ENCODE measurements around the gene KIRREL3.

The KIRREL3 gene

DNA sequence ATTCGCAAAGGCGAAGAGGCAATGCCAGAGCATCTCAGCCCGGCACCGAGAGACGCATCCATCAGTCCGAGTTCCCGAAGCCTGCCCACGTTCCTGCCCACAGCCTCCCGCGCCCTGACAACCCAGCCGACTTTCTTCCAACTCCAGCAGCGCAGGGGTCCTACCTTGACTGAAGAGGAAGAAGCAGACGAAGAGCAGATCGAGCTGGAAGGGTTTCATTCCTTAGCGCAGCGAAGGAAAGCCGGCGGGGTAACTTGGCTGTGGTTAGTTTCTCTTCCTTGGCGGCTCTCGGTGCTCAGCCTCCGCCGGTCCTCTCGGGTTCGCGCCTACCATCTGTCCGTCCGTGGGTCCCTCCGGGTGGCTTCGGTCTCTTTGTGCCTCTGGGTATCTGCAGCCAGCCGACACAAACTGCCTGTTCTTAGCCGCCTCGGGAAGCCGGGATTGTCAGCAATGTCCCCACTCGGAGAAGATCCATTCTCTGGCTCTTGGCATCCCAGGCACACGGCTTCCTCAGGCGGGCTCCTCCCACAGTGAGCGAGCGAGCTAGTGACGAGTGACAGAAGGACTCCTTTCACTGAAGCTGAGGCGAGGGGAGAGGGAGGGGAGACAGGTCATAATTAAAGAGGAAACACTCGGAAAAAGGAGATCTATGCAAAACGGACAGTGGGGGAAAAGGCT, at the start of gene KIRREL3:
Gene KIRREL3, minus strand, starts transcription at position 480 of the 678 bp plus-strand sequence.
- DNase-seq (ENCODE audit: insufficient read length, low spot score), result no peak
- TF ChIP-seq POLR2A (IDR thresholded peaks at IDR 0.05; ENCODE audit: low read depth, low read length), result 0 out of 2 replicates have a peak, but pooled peaks have one; percentile 6
- no peak for FAIRE-seq

DNA sequence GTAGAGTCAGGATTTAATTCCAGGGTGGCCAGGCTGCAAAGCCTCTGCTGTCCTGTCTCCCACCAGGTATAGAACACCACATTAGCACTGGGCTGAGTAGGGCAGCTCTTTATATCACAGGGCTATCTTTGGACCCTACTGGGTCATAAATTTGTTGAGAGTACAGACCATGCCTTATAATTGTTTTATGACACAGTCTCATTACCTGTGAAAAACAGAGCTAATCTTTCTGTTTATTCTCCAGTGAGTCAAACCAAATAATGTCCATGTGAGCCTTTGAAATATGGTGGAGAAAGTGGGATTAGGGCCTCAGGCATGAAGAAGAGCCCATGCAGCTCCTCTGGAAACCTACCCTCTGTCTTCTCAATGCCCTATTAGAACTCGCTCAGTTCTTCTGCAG, 49.6 kb upstream of the KIRREL3 start:
- DNase-seq (ENCODE audit: insufficient read length, low spot score), result no peak
- FAIRE-seq, result no peak
- TF ChIP-seq POLR2A (IDR thresholded peaks at IDR 0.05; ENCODE audit: low read depth, low read length), result no peak

DNA sequence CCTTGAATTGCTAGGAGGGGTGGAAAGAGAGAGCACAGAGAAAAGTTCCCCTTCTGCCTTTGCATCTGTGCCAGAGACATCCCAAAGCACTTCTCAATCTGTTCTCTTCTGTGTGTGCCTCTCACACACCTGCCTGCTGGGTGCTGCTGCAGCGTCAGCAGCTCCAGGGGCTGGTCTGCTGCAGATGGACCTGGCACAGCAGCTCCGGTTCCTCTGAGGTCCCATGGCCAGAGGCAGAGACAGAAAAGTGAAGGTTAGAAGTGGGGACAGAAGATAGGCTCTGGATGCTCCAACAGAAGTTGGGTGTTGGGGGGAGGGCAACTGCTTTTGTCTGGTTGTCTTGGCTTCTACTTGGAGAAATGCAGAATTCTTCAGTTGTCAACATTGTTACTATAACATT, 48.9 kb upstream of the KIRREL3 start:
- no peak for DNase-seq (ENCODE audit: insufficient read length, low spot score)
- no peak for FAIRE-seq
- TF ChIP-seq POLR2A (IDR thresholded peaks at IDR 0.05; ENCODE audit: low read depth, low read length), result no peak

DNA sequence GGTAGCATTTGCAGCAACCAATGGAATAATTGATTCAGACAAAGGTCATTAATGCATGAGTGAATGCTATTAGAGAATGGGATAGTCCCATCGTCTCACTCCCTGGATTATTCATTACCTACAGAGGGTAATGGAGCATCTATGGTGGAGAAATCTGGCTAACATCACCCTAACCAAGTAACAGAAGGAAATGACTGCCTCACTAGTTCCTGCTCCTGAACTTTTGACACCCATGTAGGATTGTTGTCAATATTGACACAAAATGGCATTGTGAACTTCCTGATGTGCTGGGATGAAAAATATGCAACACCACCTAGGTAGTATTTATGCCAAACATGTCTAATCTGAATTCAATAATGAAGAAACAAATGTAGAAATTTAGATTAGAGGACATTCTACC, 44.0 kb upstream of the KIRREL3 start:
- no peak for TF ChIP-seq POLR2A (IDR thresholded peaks at IDR 0.05; ENCODE audit: low read depth, low read length)
- DNase-seq (ENCODE audit: insufficient read length, low spot score) (no peak), FAIRE-seq (no peak)

DNA sequence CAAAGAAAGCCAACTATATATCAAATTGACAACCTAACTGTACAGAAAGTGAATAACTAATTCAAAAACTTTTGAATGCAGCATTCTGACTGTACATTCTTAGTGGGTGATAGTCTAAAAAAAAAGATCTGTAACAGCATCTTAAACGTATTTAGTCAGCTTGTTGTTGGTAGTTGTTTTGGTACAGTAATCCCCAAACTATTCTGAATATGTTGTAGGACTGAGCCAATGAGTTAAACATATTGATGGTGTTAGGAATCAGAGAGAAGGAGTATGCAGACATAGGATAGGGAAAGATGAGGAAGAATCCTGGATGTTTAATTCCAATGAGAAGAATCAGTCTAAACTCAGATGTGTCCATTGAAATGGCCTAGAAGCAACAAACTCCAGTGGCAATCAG, 41.9 kb upstream of the KIRREL3 start:
- no peak for TF ChIP-seq POLR2A (IDR thresholded peaks at IDR 0.05; ENCODE audit: low read depth, low read length)

DNA sequence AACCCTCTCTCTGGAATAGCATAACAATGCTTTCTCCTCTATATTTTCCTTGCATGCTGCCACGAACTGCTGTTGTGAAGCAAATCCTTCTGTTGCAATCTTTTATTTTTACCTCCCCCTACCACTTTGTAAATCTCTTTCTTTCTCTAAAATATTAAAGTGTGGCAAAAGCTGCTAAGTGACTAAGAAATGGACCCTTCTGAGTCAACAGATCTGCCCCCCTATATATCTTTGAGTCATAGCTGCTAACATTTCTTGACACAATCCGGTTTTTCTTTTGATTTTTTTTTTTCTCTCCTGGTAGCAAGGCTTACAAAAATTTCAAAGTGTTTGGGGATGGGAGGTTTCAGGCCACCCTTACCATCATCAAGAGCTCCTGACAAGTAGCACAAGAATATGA, 39.0 kb upstream of the KIRREL3 start:
- no peak for TF ChIP-seq POLR2A (IDR thresholded peaks at IDR 0.05; ENCODE audit: low read depth, low read length)
- FAIRE-seq (no peak), DNase-seq (ENCODE audit: insufficient read length, low spot score) (no peak)

More for the DNA sequence above, 41.9 kb upstream of the KIRREL3 start:
- peak; percentile 83 for FAIRE-seq
- peak; percentile 15 for DNase-seq (ENCODE audit: insufficient read length, low spot score)

DNA sequence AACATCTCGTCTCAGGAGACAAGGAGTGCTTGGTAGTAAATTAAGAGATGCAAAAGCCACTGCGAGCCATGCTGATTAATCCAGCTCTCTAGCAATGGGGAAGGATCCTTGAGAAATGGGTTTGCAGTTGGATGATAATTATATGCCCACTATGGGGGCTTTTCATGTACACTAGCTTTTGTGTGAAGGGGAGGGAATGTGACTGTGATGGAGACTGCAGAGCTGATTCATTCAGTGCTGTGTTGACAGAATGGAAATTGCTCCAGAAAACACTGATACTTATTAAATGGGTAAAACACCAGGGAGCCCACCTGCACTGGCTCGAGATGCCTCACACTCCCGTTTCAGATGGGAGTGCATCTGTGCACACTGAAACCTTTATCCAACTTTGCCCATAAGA, 37.0 kb upstream of the KIRREL3 start:
- no peak for DNase-seq (ENCODE audit: insufficient read length, low spot score)
- FAIRE-seq, result no peak
- no peak for TF ChIP-seq POLR2A (IDR thresholded peaks at IDR 0.05; ENCODE audit: low read depth, low read length)

DNA sequence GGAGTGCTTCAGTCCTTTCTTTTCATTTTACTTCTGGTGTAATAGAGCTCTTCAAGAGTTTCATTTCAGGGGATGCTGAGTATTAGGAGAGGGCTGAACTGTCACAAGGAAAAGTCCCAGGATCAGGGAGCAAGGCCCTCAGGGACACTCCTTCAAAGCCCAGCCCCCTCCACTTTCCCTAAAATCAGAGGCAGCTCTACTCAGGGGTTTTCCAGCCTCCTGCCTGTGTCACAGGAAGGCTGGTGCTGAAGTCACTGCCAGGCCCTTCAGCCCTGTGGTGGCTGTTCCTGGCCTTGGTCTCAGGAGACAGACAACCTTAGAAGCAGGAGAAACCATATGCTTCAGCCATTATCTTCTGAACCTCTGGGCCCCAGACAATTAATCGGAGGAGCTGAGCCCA, 36.4 kb upstream of the KIRREL3 start:
- no peak for TF ChIP-seq POLR2A (IDR thresholded peaks at IDR 0.05; ENCODE audit: low read depth, low read length)
- no peak for FAIRE-seq
- no peak for DNase-seq (ENCODE audit: insufficient read length, low spot score)

DNA sequence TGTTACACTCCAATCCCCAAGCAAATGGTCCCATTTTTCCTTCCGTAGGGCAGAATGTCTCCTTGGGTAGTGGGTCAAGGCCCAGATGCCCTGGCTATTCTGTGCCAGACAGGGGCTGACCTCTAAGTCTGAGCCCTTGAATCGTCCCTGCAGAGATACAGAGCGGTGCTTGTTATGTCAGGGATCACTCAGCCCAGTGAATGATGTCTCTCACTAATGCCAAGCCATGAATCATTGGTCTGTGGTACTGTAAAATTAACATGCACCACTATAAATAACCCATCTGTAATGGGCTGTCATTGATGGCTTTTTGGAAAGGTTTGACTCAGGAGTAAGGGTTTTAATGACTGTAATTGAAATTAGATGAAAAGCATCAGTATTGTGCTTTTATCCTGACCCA, 35.3 kb upstream of the KIRREL3 start:
- FAIRE-seq (no peak), DNase-seq (ENCODE audit: insufficient read length, low spot score) (no peak)
- no peak for TF ChIP-seq POLR2A (IDR thresholded peaks at IDR 0.05; ENCODE audit: low read depth, low read length)

DNA sequence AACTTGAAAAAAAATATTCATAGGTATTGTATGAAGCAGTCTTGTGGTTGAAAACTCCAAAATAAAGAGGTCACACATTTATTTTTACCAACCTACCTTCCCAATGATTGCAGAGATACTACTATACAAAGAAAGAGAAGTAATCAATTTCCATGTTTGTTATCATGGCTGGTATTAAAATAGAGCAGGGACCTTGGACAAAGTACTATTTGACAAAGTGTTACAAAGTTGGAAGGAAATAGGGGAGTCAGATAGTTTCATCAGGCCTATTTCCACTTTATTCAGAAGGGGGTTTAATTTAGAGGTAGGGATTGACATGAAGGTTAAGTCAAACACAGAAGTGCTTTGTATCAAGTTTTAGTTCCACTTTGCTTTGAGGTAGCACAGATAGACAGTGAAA, 34.4 kb upstream of the KIRREL3 start:
- DNase-seq (ENCODE audit: insufficient read length, low spot score) (no peak), FAIRE-seq (no peak)
- no peak for TF ChIP-seq POLR2A (IDR thresholded peaks at IDR 0.05; ENCODE audit: low read depth, low read length)

DNA sequence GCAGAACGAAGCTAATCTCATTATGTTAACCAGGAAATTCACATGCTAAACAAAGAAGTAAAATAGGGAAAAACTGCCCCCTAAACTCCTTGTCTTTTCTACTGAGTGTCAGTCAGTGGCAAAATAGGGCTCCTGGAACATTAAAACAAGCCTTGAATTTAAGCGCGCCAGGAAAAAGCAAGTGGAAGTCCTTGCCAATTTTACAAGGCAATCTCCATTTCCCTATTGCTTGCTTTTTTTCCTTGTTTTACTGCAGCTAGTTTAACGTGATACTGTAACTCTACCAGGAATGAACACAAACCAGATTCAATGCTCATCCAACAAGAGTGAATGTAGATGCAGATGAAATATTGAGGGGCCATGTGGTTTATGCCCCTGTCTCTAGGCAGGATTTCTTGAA, 28.1 kb upstream of the KIRREL3 start:
- no peak for FAIRE-seq

DNA sequence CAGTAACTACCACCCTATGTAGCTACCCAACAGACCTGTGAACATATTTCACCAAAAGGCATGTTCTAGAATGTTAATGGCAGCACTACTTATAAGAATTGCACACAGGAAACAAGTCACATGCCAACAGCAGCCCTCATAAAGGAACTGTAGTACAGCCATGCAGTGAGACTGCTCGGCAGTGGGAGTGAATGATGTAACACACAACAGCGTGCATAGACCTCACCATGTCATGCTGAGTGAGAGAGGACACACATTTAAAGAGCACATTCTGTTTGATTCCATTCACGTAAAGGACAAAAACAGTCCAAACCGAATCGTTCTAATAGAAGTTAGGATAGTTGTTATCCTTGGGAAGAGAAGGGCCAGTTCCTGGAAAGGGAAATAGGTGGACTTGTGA, 27.2 kb upstream of the KIRREL3 start:
- no peak for TF ChIP-seq POLR2A (IDR thresholded peaks at IDR 0.05; ENCODE audit: low read depth, low read length)
- DNase-seq (ENCODE audit: insufficient read length, low spot score) (no peak), FAIRE-seq (no peak)

More for the DNA sequence above, 28.1 kb upstream of the KIRREL3 start:
- no peak for TF ChIP-seq POLR2A (IDR thresholded peaks at IDR 0.05; ENCODE audit: low read depth, low read length)
- no peak for DNase-seq (ENCODE audit: insufficient read length, low spot score)

DNA sequence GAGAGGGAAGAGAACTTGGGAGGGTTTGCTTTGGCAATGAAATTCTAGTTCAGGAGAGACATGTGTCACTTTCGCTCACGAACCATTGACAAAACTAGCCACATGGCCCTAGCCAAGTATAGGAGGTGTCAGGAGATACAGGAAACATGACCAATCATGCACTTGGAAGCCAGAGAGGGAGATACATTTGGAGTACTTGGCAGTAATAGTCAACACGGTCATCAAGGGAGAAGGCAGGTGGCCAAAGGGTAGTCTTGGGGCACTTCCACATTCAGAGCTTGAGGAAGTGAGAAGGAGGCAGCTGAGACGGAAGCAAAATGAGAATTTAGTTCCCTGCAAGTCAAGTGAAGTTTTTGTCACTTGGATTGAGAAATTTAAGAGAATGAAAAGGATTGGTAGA, 26.4 kb upstream of the KIRREL3 start:
- no peak for TF ChIP-seq POLR2A (IDR thresholded peaks at IDR 0.05; ENCODE audit: low read depth, low read length)
- no peak for DNase-seq (ENCODE audit: insufficient read length, low spot score)
- no peak for FAIRE-seq

DNA sequence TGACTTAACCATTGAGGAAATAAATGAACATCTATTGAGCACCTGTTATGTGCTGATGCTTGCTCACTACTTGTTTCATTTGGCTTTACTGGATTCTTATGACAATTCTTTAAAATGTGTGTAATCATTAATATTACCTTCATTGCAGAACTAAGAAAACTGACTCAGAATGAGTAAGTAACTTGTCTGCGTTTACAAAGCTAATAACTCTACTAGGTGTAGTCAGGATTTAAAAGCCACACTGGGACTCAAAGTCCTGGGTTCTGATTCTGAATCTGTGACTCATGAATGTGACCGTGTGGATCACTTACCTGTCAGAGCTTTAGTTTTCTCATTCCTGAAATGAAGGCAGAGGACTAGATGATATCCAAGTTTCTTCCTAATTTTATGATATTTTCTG, 23.4 kb upstream of the KIRREL3 start:
- TF ChIP-seq POLR2A (IDR thresholded peaks at IDR 0.05; ENCODE audit: low read depth, low read length), result no peak
- DNase-seq (ENCODE audit: insufficient read length, low spot score) (no peak), FAIRE-seq (no peak)

DNA sequence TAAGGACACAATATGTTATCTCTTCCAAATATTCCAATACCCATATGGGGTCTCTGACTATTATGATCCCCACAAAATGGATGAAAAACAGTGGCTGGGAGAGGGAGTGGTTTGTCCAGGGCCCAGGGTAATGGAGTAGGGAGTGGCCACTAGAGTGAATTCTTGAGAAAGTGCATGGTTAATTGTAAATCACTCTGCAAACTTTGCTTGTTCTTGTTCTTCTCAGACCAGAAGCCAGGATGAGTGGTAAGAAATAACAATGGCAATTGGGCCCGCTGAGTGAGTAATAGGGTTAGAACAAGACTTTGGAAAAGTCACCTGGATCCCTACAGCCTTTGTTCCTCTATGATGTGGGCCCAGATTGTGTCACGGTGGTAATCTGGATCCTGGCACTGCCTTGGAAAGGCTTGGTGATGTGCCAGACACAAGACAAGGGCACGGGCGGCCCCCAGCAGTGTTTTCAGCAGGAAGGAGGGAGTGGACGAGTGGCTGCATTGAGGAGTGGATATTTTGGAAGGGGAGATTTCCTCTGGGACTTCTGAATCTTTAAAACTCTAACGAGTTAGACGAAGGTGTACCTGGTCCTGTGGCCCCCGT, 18.2 kb upstream of the KIRREL3 start:
- DNase-seq (ENCODE audit: insufficient read length, low spot score), result no peak
- FAIRE-seq, result no peak

More for the DNA sequence above, 18.2 kb upstream of the KIRREL3 start:
- TF ChIP-seq POLR2A (IDR thresholded peaks at IDR 0.05; ENCODE audit: low read depth, low read length), result no peak
